ENCODE data around the gene VPS37C.

DNA sequence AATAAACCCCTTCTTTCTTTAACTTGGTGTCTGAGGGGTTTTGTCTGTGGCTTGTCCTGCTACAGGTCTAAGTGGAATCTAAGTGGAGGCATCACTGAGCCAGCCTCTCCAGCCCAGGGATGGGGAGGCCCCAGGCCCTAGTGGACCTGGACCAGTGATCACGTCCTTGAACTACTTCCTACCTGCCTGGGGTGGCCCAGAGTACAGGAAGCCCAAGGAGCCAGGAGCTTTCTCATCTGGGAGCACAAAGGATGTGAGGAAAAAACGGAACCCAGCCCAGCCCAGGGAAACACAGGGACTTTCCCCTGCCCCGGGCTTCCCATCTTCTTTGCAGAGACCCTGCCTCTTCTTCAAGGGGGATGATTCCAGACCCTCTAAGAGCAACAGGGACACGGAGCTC is 62.4 kb downstream of the VPS37C start:
- TF ChIP-seq, protein P1, sequence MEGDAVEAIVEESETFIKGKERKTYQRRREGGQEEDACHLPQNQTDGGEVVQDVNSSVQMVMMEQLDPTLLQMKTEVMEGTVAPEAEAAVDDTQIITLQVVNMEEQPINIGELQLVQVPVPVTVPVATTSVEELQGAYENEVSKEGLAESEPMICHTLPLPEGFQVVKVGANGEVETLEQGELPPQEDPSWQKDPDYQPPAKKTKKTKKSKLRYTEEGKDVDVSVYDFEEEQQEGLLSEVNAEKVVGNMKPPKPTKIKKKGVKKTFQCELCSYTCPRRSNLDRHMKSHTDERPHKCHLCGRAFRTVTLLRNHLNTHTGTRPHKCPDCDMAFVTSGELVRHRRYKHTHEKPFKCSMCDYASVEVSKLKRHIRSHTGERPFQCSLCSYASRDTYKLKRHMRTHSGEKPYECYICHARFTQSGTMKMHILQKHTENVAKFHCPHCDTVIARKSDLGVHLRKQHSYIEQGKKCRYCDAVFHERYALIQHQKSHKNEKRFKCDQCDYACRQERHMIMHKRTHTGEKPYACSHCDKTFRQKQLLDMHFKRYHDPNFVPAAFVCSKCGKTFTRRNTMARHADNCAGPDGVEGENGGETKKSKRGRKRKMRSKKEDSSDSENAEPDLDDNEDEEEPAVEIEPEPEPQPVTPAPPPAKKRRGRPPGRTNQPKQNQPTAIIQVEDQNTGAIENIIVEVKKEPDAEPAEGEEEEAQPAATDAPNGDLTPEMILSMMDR (IDR thresholded peaks at IDR 0.05; ENCODE audit: insufficient read depth, low read length) = no peak
- TF ChIP-seq POLR2AphosphoS5 (IDR thresholded peaks at IDR 0.05; ENCODE audit: low read depth) = no peak

Data from HL-60 (cell line).